ENCODE results near the gene GPATCH2L.

The GPATCH2L gene

GRCh38 chr14:76151398-76152332, at the start of gene GPATCH2L:
Gene GPATCH2L (plus strand): TSS chr14:76151922. CDS start chr14:76154364, 2,442 bp downstream.
- DNase-seq = peak; percentile 97

GRCh38 chr14:76104802-76105355, 46.8 kb upstream of the GPATCH2L start:
- peak; percentile 26 for DNase-seq

- no peak for DNase-seq
These were observed 45.5 kb upstream of the GPATCH2L start for GRCh38 chr14:76106188-76106587.

GRCh38 chr14:76109087-76109880, 42.4 kb upstream of the GPATCH2L start:
- DNase-seq = peak; percentile 16

GRCh38 chr14:76112889-76113624, 38.7 kb upstream of the GPATCH2L start:
- DNase-seq = peak; percentile 54

- no peak for DNase-seq
These were observed 38.0 kb upstream of the GPATCH2L start for GRCh38 chr14:76113691-76114090.

- DNase-seq = peak; percentile 19
These were observed 36.7 kb upstream of the GPATCH2L start for GRCh38 chr14:76115010-76115422.

- DNase-seq = peak; percentile 99
These were observed 33.8 kb upstream of the GPATCH2L start for GRCh38 chr14:76117789-76118484.

GRCh38 chr14:76118594-76118993, 33.1 kb upstream of the GPATCH2L start:
- DNase-seq = peak; percentile 56

- DNase-seq = no peak
These were observed 30.5 kb upstream of the GPATCH2L start for GRCh38 chr14:76121089-76121748.

GRCh38 chr14:76123426-76124225, 28.1 kb upstream of the GPATCH2L start:
- DNase-seq = no peak

- no peak for DNase-seq
These were observed 26.2 kb upstream of the GPATCH2L start for GRCh38 chr14:76125511-76125910.

- no peak for DNase-seq
These were observed 25.6 kb upstream of the GPATCH2L start for GRCh38 chr14:76126076-76126475.

GRCh38 chr14:76129851-76130576, 21.7 kb upstream of the GPATCH2L start:
- no peak for DNase-seq

- peak; percentile 21 for DNase-seq
These were observed 20.4 kb upstream of the GPATCH2L start for GRCh38 chr14:76131071-76131965.

- no peak for DNase-seq
These were observed 18.6 kb upstream of the GPATCH2L start for GRCh38 chr14:76133103-76133502.

GRCh38 chr14:76134231-76134630, 17.5 kb upstream of the GPATCH2L start:
- no peak for DNase-seq

GRCh38 chr14:76135722-76136121, 16.0 kb upstream of the GPATCH2L start:
- DNase-seq = no peak
